Measurements from ENCODE around the gene SELENOW. TPM values are rescaled to one million over a fixed set of nuclear protein-coding genes. Genes with fewer than 3 reads are reported as not detected.
A peak's percentile ranks its signal among the peaks of the same experiment; 100 is the strongest.
"Not testable (repeated sequence)": the region's sequence is repeated elsewhere in the genome, so short reads cannot be mapped to it uniquely, and the experiment has no call there.

SELENOW gene
- total RNA-seq, 1 donor from 2014 or later, result 151 TPM

DNA sequence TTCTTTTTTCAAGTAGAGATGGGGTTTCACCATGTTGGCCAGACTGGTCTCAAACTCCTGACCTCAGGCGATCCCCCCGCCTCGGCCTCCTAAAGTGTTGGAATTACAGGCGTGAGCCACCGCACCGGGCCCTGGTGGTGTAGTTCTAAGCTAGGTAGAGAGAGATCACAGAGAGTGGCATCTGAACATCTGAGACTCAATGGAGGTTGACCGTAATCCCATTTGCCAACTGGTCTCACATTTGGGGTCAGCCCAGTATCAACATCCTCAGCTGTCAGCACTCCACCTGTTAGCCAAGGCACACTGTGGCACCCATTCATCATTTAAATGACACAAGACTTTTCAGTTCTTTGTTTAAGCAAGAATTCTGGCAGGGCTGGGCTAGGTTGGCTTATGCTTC is 8.1 kb downstream of the SELENOW start:
- DNase-seq, result no peak

DNA sequence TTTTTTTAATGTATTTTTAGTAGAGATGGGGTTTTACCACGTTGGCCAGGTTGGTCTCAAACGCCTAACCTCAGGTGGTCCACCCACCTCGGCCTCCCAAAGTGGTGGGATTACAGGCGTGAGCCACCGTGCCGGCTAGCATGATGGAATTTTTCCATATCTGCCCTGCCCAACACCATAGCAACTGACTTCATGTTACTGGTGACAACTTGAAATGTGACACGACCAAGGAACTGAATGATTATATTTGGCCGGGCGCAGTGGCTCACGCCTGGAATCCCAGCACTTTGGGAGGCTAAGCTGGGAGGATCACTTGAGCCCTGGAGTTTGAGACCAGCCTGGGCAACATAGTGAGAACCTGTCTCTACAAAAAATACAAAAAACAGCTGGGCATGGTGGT is 8.8 kb downstream of the SELENOW start:
- not testable (repeated sequence) for DNase-seq

DNA sequence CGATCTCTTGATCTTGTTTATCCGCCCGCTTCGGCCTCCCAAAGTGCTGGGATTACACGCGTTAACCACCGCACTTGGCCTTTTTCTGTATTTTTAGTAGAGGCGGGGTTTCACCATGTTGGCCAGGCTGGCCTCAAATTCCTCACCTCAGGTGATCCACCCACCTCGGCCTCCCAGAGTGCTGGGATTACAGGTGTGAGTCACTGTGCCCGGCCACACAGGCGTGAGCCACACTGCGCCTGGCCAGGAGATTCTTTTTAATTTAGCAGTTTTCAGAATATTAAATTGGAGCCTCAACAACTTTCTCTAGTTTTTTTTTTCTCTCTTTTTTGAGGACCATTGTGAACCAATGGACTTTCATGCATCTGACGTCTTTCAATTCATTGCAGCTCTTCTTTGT is 11.3 kb downstream of the SELENOW start:
- not testable (repeated sequence) for DNase-seq

DNA sequence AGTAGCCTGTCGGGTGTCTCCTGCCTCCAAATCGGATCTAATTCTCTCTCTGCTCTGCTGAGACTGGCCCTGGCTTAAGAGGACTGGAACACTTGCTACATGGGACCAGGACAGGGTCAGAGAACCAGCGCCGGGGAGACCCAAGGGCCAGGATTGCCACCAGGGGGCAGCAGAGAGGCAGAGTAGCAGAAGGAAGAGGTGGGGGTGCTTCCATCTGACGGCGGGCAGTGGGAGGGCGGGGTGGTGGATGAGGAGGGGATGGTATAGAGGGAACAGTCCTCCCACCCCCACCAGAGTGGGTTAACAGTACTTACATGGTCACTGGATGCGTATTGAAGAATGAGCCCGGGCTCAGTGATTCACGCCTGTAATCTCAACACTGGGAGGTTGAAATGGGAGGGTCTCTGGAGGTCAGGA is 11.9 kb downstream of the SELENOW start:
- DNase-seq, result peak; percentile 17

DNA sequence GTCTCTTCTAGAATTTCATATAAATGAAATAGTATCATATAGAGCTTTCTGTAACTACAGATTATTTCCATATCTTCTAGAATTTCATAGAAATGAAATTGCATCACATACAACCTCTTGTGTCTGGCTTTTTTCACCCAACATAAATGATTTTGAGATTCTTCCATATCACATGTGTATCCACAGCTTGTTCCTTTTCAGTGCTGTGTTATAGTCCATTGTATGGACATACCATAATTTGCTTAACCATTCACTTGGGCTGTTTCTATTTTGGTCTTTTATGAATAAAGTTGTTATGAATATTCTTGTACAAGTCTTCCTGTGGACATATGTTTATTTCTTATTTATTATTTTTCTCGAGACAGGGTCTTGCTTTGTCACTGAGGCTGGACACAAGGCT is 14.1 kb downstream of the SELENOW start:
- DNase-seq, result no peak

DNA sequence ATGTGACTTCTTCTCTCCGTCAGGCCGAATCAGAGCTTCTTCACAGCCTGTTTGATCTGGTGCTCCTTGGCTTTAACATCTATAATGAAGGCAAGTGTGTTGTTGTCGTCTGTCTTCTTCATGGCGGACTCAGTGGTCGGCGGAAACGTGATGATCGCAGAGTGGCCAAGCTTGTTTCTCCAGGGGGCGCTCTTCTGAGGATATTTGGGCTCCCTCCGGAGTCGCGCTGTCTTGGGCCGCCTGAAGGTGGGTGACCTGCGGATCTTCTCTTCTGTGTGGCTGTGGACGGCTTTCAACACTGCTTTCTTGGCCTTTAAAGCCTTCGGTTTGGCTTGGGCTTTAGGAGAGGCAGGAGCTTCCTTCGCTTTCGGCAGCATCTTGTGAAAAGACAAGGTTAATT is 16.0 kb downstream of the SELENOW start:
- DNase-seq, result no peak

DNA sequence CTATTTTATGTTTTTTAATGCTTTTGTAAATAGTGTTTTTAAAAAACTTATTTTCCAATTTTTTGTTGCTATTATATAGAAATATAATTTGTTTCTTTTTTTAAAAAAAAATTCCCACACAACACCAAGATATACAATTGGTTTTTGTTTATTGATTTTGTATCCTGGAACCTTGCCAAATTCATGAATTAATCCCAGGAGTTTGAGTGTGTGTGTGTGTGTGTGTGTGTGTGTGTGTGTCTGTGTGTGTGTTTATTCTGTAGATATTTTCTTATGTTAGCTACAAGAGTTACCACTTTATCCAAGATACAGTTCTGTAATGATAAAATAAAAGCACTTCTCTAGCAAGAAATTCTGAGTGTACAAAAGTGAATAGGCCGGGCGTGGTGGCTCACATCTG is 18.3 kb downstream of the SELENOW start:
- no peak for DNase-seq

DNA sequence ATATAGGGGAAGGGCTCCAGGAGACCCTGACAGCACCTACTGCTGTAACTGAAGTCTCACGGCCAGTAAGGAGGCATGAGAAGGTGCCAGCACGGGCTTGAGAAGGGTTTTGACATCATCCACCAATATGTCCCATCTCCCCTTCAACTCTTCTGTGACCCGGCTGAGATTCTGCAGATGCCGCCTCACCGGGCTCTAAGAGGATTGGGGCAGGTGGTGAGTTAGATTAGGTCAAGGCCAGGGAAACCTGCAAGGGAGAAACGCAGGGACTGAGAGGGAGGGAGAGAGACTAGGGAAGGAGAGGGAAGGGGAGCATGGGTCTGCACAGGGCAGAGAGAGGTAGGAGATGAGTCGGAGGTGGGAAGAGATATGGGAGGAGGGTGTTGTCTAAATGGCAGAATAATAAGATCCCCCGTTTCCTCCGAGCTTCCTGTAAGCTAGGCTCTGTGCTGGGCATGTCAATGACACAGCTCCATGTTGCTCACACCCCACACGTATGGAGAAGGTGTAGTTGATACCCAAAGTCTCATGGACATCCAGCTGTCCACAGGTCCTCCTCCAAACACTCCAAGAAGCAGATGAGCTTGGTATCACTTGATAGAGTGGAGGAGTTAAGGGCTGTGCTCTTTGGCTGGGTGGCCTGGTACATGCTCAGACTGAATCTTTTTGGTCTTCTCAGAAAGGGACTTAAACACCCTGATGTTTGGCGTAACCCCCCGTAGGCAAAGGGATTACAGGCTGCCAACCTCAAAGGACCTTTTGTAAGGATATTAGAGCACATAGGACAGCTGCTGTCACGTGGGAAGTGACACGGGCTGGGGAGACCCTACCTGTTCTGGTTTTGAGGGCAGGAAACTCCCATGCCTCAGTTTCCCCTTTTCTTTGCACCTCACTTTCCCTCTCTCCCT is 19.7 kb downstream of the SELENOW start:
- DNase-seq, result no peak

DNA sequence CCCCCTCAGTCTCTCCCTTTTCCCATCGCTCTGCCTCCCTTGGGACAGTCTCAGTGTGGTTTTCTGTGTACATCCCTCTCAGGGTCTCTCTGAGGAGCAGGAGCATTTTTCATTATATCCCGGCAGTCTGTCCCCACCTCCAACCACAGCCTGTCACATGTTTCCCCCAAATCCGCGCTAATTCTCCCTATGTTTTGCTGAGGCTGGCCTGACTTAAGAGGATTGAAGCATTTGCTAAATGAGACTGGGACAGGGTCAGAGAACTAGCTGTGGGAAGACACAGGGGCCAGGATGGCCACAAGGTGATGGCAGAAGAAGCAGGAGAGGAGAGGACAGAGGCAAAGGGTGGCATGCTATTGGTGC is 20.4 kb downstream of the SELENOW start:
- no peak for DNase-seq

DNA sequence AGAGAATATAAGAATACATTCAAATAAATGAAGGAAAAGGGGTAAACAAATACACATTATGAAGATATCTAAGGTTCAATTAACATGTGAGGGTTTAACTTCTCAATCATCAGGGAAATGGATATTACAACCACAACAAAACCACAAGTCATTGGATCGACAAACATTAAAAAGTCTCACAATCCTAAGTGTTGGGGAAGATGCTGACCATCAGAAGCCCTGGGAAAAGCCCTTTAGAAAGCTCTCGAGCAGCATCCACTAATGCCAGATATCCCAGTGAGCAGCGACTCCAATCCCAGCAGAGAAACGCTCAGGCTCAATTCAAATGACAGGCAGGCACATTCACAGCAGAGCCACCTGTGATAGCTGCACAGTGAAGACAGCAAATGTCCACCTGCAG is 22.8 kb downstream of the SELENOW start:
- no peak for DNase-seq

DNA sequence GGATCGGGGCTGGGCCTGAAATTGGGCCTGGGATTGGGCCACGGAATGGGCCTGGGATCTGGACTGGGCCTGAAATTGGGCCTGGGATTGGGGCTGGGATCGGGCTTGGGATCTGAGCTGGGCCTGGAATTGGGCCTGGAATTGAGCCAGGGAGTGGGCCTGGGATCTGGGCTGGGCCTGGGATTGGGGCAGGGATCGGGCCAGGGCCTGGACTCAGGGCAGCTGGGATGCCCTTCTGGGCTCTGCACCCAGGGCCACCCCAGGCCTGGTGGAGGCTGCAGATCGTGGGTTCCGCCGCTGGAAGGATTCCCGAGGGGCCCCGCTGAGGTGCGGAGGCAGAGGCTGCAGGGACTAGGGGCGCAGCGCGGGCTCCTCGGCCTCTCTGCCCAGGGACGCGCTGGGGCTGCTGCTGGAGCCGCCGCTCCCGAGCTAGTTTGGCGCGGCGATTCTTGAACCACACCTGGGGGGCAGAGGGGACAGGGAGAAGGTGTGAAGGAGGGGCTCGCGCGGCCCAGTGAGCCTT is 24.1 kb downstream of the SELENOW start:
- no peak for DNase-seq

DNA sequence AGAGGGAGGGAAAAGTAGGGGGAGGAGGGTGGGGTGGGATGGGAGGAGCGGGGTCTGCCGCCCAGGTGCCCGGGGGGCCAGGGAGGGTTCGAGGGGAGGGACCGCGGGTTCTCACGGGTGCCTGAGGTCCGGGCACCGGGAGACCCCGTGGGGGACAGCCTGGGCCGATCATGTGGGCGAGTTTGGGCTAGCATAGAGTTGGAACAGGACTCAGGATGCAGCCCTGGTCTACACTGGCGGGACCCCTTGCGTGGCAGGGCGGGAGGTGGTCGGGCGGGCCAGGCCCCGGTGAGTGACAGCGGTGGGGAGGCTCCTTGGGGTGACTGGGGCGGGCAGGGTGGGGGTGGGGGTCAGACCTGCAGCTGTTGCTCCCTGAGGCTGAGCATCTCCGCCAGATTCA is 24.6 kb downstream of the SELENOW start:
- DNase-seq, result not testable (repeated sequence)

DNA sequence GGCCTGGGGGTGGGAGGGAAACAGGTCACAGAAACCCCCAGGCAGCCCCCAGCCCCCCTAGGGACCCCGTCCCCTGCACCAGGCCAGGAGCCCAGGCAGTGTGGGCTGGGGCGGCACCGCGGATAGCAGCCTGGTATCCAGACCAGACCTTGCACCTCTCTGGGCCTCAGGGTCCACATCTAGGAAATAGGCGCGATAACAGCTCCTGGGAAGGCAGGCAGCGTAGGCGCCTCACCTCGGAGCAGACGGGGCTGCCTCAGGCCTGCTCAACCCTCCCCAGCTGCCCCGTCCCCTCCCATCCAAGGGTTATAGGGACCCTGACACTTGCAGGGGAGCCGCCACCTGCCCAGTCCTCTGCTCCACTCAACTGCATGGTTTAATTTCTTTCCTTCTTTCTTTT is 25.2 kb downstream of the SELENOW start:
- not testable (repeated sequence) for DNase-seq

DNA sequence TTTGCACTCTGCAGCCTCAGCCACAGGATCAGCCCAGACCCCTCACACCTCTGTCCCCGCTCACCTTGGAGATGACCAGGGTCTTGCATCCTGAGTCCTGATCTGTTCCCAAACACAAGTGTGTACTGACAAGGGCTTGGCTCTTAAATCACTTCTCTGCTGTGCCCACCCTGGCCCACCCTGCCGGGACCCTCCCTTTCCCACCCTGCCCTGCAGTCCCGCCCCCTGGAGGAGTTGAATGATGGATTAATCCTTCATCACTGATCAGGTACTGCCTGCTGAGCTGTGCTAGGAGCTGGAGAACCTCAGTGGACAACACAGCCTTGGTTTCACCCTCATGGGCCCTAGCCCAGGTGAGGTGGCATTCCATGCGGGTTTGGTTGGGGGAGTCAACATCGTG is 25.9 kb downstream of the SELENOW start, which contains the start of gene TPRX1:
Gene TPRX1 (minus strand): TSS at position 101 of the 400 bp plus-strand sequence. CDS start 12 bp downstream, at position 89.
- DNase-seq, result not testable (repeated sequence)

DNA sequence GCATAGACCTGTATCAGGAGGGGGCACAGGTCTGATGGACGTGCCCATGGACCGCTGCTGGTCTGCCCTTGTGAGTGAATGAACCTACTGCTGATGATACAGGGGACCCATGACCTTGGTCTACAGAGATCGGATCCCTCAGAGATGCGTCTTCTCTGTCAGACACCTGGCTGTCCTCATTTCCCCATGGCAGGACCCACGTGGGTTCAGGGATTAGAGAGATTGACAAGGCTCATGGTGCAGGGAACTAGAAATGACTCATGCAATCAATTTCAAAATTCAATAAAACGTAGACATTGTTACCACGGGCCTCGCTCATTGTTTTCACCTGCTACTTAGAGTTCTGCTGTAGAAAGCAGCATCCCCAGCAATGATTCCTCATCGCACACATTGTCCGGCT is 26.8 kb downstream of the SELENOW start:
- no peak for DNase-seq

DNA sequence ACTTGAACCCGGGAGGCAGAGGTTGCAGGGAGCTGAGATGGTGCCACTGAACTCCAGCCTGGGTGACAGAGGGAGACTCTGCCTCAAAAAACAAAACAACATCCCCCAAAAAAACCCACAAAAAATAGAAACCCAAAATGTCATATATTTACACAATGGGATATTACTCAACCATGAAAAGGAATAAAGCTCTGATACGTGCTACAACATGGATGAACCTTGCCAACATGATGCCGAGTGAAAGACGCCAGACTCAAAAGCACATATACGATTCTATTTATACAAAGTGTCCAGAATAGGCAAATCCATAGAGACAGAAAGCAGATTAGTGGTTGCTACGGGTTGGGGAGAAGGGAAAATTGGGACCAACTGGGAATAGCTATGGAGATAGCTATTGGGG is 27.9 kb downstream of the SELENOW start:
- DNase-seq, result no peak

DNA sequence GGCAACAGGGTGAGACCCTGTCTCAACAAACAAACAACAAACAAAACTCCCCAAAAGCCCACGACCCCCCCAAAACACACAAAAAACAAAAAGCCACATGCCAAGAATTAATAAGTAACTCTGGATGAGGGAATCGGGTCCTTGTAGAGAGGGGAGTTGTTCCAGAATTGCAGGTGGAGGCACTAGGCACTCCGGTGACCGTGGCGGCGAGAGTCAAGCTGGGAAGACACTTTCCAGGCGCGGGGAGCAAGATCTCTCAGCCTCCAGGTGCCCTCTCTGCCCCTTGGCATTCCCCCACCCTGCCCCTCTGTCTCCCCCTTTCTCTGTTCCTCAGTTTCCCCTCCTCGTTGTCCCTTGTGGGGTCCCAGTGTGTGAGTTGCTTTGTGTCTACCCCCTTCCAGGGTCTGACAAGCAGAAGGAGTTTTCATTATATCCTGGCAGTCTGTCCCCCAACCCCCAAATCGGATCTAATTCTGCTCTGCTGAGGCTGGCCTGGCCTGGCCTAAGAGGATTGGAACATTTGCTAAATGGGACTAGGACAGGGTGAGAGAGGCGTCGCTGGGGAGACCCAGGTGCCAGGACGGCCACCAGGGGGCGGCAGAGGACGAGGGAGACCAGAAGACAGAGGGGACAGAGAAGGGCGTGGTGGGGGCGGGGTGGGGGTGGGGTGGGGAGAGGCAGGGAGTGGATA is 34.9 kb downstream of the SELENOW start:
- no peak for DNase-seq

DNA sequence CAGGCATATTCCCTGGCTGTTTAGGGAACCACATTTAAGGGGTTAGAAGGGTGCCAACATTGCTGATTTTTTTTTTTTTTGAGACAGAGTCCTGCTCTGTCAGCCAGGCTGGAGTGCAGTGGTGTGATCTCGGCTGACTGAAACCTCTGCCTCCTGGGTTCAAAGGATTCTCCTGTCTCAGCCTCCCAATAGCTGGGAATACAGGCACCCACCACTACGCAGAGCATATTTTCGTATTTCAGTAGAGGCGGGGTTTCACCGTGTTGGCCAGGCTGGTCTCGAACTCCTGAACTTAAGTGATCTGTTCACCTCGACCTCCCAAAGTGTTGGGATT is 35.5 kb downstream of the SELENOW start:
- DNase-seq, result no peak

DNA sequence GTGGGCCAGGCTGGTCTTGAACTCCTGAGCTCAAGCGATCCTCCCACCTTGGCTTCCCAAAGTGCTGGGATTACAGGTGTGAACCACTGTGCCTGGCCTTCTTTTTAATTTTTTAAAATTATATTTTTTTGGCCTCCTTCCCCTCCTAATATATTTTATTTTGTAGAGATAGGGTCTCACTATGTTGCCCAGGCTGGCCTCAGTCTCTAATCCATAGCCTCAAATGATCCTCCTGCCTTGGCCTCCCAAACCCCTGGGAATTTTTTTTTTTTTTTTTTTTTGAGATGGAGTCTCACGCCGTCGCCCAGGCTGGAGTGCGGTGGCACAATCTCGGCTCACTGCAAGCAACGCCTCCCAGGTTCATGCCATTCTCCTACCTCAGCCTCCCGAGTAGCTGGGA is 37.8 kb downstream of the SELENOW start:
- not testable (repeated sequence) for DNase-seq

DNA sequence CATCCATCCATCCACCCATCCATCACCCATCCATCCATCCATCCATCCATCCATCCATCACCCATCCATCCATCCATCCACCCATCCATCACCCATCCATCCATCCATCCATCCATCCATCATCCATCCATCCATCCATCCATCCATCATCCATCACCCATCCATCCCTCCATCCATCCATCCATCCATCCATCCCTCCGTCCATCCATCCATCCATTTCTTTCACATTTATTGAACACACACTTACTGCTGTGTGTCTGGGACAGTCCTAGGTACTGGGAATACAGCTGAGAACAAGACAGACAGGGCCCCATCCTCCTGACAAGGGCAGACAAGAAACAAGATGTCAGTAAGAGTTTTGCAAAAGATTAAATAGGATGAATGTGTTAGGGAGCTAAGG is 39.7 kb downstream of the SELENOW start:
- DNase-seq, result not testable (repeated sequence)

DNA sequence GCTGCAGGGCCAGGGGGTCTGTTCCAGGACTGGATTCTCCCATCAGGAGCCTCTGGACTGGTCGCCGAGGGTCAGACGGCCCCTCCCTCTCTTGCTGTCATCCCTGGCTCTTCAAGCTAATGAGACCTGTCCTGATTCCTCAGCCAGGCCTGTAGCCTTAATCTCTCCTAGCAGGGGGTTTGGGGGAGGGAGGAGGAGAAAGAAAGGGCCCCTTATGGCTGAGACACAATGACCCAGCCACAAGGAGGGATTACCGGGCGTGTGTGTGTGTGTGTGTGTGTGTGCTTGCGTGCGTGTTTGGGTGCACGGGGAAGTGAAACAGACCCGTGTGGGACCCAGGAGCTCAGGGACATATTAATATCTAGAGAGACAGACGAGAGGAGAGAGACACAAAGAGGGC is 41.4 kb downstream of the SELENOW start:
- DNase-seq, result no peak

DNA sequence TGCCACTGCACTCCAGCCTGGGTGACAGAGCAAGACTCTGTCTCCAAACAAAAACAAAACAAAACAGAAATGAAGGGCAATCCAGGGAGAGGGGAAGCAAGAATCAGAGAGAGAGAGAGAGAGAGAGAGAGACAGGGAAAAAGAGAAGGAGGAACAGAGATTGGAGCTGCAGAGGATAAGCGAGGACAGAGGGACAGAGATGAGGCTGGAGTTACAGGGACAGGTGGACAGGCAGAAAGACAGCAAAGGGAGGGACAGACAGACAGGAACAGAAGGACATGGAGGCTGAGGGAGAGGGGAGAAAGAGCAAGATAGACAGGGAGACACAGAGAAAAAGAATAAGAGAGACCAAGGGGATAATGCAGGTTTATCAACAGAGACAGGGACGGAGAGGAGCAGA is 41.9 kb downstream of the SELENOW start:
- DNase-seq, result no peak

DNA sequence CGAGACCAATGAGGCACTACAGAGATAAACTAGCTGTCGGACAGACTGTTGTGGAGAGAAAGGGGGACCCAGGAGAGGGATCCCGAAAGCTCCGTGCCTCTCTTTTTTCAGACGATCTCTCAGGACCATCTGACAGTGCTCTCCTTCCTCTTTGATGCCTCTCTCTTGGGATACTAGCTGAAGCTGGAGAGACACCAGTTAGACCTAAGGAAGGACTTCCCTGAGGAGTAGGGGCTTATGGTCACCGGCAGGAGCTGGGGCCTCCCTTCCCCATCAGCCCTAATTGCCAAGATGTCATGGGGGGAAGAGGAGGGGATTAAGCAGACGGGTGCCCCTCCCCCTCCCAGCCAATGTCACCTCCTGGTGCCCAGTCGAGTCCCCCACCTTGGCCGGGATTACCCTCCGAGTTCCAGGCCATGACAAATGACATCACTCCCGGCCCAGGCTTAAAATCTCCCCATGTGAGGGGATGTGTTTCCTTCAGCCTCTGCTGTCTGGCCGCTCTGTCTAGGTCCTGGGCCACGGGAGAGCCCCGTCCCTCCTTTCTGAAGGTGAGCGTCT is 43.0 kb downstream of the SELENOW start, which contains the start of gene CRX:
Gene CRX (plus strand): TSS at position 478 of the 561 bp plus-strand sequence. CDS start 12,507 bp downstream, outside the sequence.
- no peak for DNase-seq
